Osteocyte (in vitro differentiated cells): Measurements from ENCODE around the gene MALRD1. TPM values are rescaled to one million over a fixed set of nuclear protein-coding genes. Genes with fewer than 3 reads are reported as not detected.

Source experiments
- DNase-seq: peaks from one replicate; pipeline ENCODE4 v3.0.0; 2021; ENCODE audit warnings: mixed read lengths; ENCODE audit not compliant: unreplicated experiment; ENCODE audit errors: extremely low spot score
- H3K27ac Mint-ChIP-seq: one replicate; pipeline ENCODE4 v1.8.0; 2021; ENCODE audit warnings: mild to moderate bottlenecking, mixed read lengths; ENCODE audit not compliant: unreplicated experiment
- H3K27me3 Mint-ChIP-seq: one replicate; pipeline ENCODE4 v1.8.0; 2021; ENCODE audit warnings: mixed read lengths; ENCODE audit not compliant: unreplicated experiment
- H3K36me3 Mint-ChIP-seq: one replicate; pipeline ENCODE4 v1.8.0; 2021; ENCODE audit warnings: mixed read lengths; ENCODE audit not compliant: unreplicated experiment
- H3K4me1 Mint-ChIP-seq: one replicate; pipeline ENCODE4 v1.8.0; 2021; ENCODE audit warnings: mixed read lengths; ENCODE audit not compliant: unreplicated experiment
- H3K4me3 Mint-ChIP-seq: one replicate; pipeline ENCODE4 v1.8.0; 2021; ENCODE audit warnings: mild to moderate bottlenecking, moderate library complexity, mixed read lengths; ENCODE audit not compliant: unreplicated experiment
- H3K9me3 Mint-ChIP-seq: one replicate; pipeline ENCODE4 v1.8.0; 2021; ENCODE audit warnings: mixed read lengths; ENCODE audit not compliant: unreplicated experiment
- total RNA-seq: library from RNA; stranded (reverse); gene quantifications from 2 replicates; pipeline ENCODE4 v1.2.1, GENCODE V29; 2021
- TF ChIP-seq, protein P1 (sequence below): fragments of 200-600 bp; sonication (generic); IDR thresholded peaks from 2 replicates; pipeline ENCODE4 v1.5.0; 2021; ENCODE audit warnings: antibody characterized with exemption, mild to moderate bottlenecking, moderate library complexity

MALRD1 gene
- total RNA-seq, 1 donor from 2014 or later, result 0.56 TPM

GRCh38 chr10:19580691-19581090 lies 532.1 kb downstream of the MALRD1 start:
- Mint-ChIP-seq H3K36me3 (no peaks in the 10 kb centered on the region), H3K27ac (no peak overlapping the region), H3K4me1 (peaks cover 29% of the 10 kb centered on the region), H3K27me3 (no peaks in the 10 kb centered on the region), H3K4me3 (no peak overlapping the region), H3K9me3 (peaks cover 15% of the 10 kb centered on the region)
- TF ChIP-seq, protein P1, sequence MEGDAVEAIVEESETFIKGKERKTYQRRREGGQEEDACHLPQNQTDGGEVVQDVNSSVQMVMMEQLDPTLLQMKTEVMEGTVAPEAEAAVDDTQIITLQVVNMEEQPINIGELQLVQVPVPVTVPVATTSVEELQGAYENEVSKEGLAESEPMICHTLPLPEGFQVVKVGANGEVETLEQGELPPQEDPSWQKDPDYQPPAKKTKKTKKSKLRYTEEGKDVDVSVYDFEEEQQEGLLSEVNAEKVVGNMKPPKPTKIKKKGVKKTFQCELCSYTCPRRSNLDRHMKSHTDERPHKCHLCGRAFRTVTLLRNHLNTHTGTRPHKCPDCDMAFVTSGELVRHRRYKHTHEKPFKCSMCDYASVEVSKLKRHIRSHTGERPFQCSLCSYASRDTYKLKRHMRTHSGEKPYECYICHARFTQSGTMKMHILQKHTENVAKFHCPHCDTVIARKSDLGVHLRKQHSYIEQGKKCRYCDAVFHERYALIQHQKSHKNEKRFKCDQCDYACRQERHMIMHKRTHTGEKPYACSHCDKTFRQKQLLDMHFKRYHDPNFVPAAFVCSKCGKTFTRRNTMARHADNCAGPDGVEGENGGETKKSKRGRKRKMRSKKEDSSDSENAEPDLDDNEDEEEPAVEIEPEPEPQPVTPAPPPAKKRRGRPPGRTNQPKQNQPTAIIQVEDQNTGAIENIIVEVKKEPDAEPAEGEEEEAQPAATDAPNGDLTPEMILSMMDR, result no peak
- DNase-seq, result no peak

GRCh38 chr10:19588608-19589007 lies 540.0 kb downstream of the MALRD1 start:
- Mint-ChIP-seq H3K27ac (no peak overlapping the region), H3K36me3 (no peaks in the 10 kb centered on the region), H3K4me3 (no peak overlapping the region), H3K9me3 (peaks cover 8% of the 10 kb centered on the region), H3K4me1 (no peaks in the 10 kb centered on the region), H3K27me3 (no peaks in the 10 kb centered on the region)
- TF ChIP-seq, protein P1, result no peak
- DNase-seq, result no peak

DNA sequence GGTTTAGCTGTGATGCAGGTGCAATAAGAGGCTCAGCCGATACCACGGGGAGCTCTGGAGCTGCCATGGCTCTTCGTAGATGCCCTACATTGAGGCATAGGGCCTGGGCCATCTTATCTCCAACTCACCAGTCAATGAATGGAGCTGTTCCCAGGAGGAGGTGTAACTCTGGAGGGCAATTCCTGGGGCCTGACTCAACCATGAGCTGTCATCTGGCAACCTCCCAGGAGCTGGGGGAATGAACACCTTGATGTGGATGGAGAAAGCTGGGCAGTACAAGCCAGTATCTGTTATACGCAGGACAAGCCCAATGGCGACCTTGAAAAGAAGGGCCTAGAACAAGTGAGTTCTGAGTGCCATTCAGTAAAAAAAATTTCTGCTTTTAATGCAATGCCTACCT lies 543.7 kb downstream of the MALRD1 start:
- Mint-ChIP-seq H3K27ac (no peak overlapping the region), H3K4me3 (no peak overlapping the region), H3K9me3 (no peaks in the 10 kb centered on the region), H3K36me3 (no peaks in the 10 kb centered on the region), H3K4me1 (no peaks in the 10 kb centered on the region), H3K27me3 (peaks cover 6% of the 10 kb centered on the region)
- DNase-seq, result no peak
- TF ChIP-seq, protein P1, result no peak

DNA sequence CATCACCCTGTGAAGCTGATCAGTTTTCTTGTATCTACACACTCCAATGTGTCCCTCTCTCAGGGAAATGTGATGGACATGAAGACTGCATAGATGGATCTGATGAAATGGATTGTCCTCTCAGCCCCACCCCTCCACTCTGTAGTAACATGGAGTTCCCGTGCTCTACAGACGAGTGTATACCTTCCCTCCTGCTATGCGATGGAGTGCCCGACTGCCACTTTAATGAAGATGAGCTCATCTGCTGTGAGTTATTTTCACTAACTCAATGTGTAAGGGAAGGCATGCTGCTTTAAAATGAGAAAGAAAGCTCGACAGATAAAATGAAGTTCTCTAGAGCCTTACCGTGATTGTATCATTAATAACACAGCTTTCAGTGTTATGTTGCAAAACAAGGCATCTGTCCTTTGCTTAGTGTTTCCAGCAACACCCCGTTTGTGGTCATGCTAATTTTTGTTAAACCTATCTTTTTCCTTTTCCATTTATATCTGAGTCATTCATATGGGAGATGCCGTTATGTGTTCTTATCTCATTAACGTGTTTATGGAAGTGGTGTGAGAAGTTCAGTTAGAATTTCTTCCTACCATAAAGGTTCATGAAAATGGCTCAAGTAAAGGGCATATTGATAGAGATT lies 546.7 kb downstream of the MALRD1 start:
- H3K27me3 Mint-ChIP-seq, result peaks cover 19% of the 10 kb centered on the region
- H3K4me1 Mint-ChIP-seq, result no peaks in the 10 kb centered on the region
- no peak overlapping the region for H3K27ac Mint-ChIP-seq

GRCh38 chr10:19605806-19606205 lies 557.2 kb downstream of the MALRD1 start:
- TF ChIP-seq, protein P1, result no peak
- Mint-ChIP-seq H3K27ac (no peak overlapping the region), H3K4me1 (no peaks in the 10 kb centered on the region), H3K36me3 (no peaks in the 10 kb centered on the region), H3K9me3 (no peaks in the 10 kb centered on the region), H3K4me3 (no peak overlapping the region), H3K27me3 (no peaks in the 10 kb centered on the region)
- DNase-seq, result no peak

More for the DNA sequence above, 546.7 kb downstream of the MALRD1 start:
- TF ChIP-seq, protein P1, result no peak
- no peak for DNase-seq
- H3K4me3 Mint-ChIP-seq, result no peak overlapping the region
- H3K9me3 Mint-ChIP-seq, result no peaks in the 10 kb centered on the region
- no peaks in the 10 kb centered on the region for H3K36me3 Mint-ChIP-seq
